GM12878 (cell line): Measurements from ENCODE around the gene TMTC1. TPM values are rescaled to one million over a fixed set of nuclear protein-coding genes. Genes with fewer than 3 reads are reported as not detected.

Experiments
- ATAC-seq: fragments of 200-7000 bp; cut with Tn5 transposase; 3 replicates; pipeline ENCODE4 v1.9.1; 2020; ENCODE audit warnings: mild to moderate bottlenecking, moderate library complexity
- BruUV-seq: library from RNA; stranded (reverse); fragments of 400-500 nt; replicated peaks from 2 replicates; lab custom pipeline; 2021; lab: Mats Ljungman, UMichigan
- CTCF ChIA-PET: fragments of 300-600 bp; sonication (Branson Sonifier 250); formaldehyde crosslinking; extraction: SDS; loops from one replicate; lab custom pipeline; 2021; ENCODE audit warnings: inconsistent platforms; lab: Yijun Ruan, JAX
- POLR2A ChIA-PET: fragments of 350-600 bp; formaldehyde crosslinking; extraction: SDS; loops from one replicate; lab custom pipeline; 2021; ENCODE audit warnings: inconsistent platforms; lab: Charles Lee
- RAD21 ChIA-PET: fragments of 300-600 bp; sonication (Branson Sonifier 250); formaldehyde crosslinking; loops from one replicate; lab custom pipeline; 2023; ENCODE audit warnings: antibody characterized with exemption; ENCODE audit not compliant: unreplicated experiment; lab: Charles Lee
- SMC1A ChIA-PET: fragments of 300-600 bp; sonication (Branson Sonifier 250); formaldehyde crosslinking; loops from one replicate; lab custom pipeline; 2023; ENCODE audit not compliant: unreplicated experiment, uncharacterized antibody; lab: Charles Lee
- DNase-seq: peaks from one replicate; pipeline ENCODE4 v3.0.0-alpha.2; 2011; ENCODE audit warnings: low read depth, low spot score
- FAIRE-seq: peaks from 3 replicates; lab custom pipeline; 2011; peaks lifted over from hg19 to GRCh38; lab: Jason Lieb, UNC
- H2AFZ ChIP-seq: 2 replicates; pipeline ENCODE4 v1.6.0; 2011; ENCODE audit warnings: low read depth, low read length, control low read depth; ENCODE audit not compliant: control insufficient read depth
- H3K27ac ChIP-seq: 2 replicates; pipeline ENCODE4 v1.5.1; 2011; ENCODE audit warnings: control low read depth; ENCODE audit not compliant: control insufficient read depth, insufficient read depth
- H3K27me3 ChIP-seq, 2 experiments: replicated peaks in 1 of 2; 2 replicates each; pipeline versions ENCODE4 v1.6.0 to v1.6.1; 2011; ENCODE audit warnings: low read length in 1 of 2; ENCODE audit not compliant: control insufficient read depth in 2 of 2, insufficient read depth in 2 of 2
- H3K36me3 ChIP-seq, 2 experiments: 2 replicates each; pipeline ENCODE4 v1.5.1; 2011; ENCODE audit warnings: low read length in 1 of 2; ENCODE audit not compliant: control insufficient read depth in 2 of 2, insufficient read depth in 2 of 2
- H3K4me1 ChIP-seq: 2 replicates; pipeline ENCODE4 v1.6.1; 2011; ENCODE audit warnings: mild to moderate bottlenecking, low read length, moderate library complexity, mixed read lengths; ENCODE audit not compliant: control insufficient read depth, insufficient read depth
- H3K4me2 ChIP-seq: 2 replicates; pipeline ENCODE4 v1.6.0; 2011; ENCODE audit warnings: control low read depth; ENCODE audit not compliant: control insufficient read depth, insufficient read depth
- H3K4me3 ChIP-seq: fragments of 200-600 bp; sonication (generic); 2 replicates; pipeline ENCODE4 v1.5.1; 2016
- H3K79me2 ChIP-seq: 2 replicates; pipeline ENCODE4 v1.6.0; 2011; ENCODE audit warnings: low read length; ENCODE audit not compliant: control insufficient read depth, insufficient read depth
- H3K9ac ChIP-seq: 2 replicates; pipeline ENCODE4 v1.8.0; 2011; ENCODE audit warnings: low read length, control low read depth, mixed read lengths; ENCODE audit not compliant: control insufficient read depth, insufficient read depth
- H3K9me3 ChIP-seq: replicated peaks from 3 replicates; pipeline ENCODE4 v1.5.1; 2011; ENCODE audit warnings: mild to moderate bottlenecking, low read length; ENCODE audit not compliant: control insufficient read depth, insufficient read depth
- H4K20me1 ChIP-seq: 2 replicates; pipeline ENCODE4 v1.6.0; 2011; ENCODE audit not compliant: control insufficient read depth, insufficient read depth
- CHD2 ChIP-seq: IDR thresholded peaks from 2 replicates; pipeline ENCODE4 v1.6.1; 2011; ENCODE audit warnings: low read depth, low read length, improper control_type of control experiment, borderline replicate concordance
- CREB1 ChIP-seq: IDR thresholded peaks from 2 replicates; pipeline ENCODE4 v1.6.1; 2012; ENCODE audit warnings: low read depth, mild to moderate bottlenecking, inconsistent platforms
- NFYB ChIP-seq: IDR thresholded peaks from 2 replicates; pipeline ENCODE4 v1.6.1; 2011; ENCODE audit warnings: low read depth, mild to moderate bottlenecking, low read length, improper control_type of control experiment, moderate library complexity; ENCODE audit not compliant: insufficient read depth
- NR2C2 ChIP-seq: IDR thresholded peaks from 2 replicates; pipeline ENCODE4 v1.6.1; 2011; ENCODE audit warnings: borderline replicate concordance, low read depth; ENCODE audit not compliant: control insufficient read depth, insufficient read length
- PAX5 ChIP-seq: IDR thresholded peaks from 2 replicates; pipeline ENCODE4 v1.6.1; 2011; ENCODE audit warnings: low read depth, low read length, borderline replicate concordance
- TAF1 ChIP-seq: IDR thresholded peaks from 2 replicates; pipeline ENCODE4 v1.6.1; 2011; ENCODE audit warnings: mild to moderate bottlenecking, low read depth, low read length, borderline replicate concordance
- TARDBP ChIP-seq: IDR thresholded peaks from 2 replicates; pipeline ENCODE4 v1.6.1; 2016; ENCODE audit warnings: borderline replicate concordance
- WRNIP1 ChIP-seq: IDR thresholded peaks from 2 replicates; pipeline ENCODE4 v1.6.1; 2011; ENCODE audit warnings: low read depth, low read length, improper control_type of control experiment, borderline replicate concordance
- ZBTB33 ChIP-seq: fragments of 450-650 bp; IDR thresholded peaks from 2 replicates; pipeline ENCODE4 v1.6.1; 2017; ENCODE audit warnings: mild to moderate bottlenecking
- WGBS: methylation state at CpG from one replicate; pipeline ENCODE4 v1.1.6; 2016; ENCODE audit warnings: low lambda C conversion rate; ENCODE audit not compliant: insufficient replicate concordance, insufficient coverage; ENCODE audit errors: missing lambda C conversion rate; 5-methylcytosine and 5-hydroxymethylcytosine counted together
- in situ Hi-C: fragments of 300-500 bp; cut with MboI; formaldehyde crosslinking; loops from 9 replicates; pipeline ENCODE4 v1.14.3; 2018; ENCODE audit warnings: mixed read lengths
- intact Hi-C: fragments of 100-400 bp; cut with micrococcal nuclease; formaldehyde crosslinking; loops from one replicate; pipeline ENCODE4 v1.14.2; 2022; ENCODE audit not compliant: unreplicated experiment
- polyA plus RNA-seq, 11 experiments: library from polyadenylated mRNA; depleted of rRNA in 4 of 11; unstranded in 6 of 11; stranded (reverse) in 5 of 11; fragments of >200 nt; fragmentation: Nextera tagmentation in 4 of 11; fragmentation: Illumina TruSeq in 1 of 11; extraction: Ambion mirVana in 4 of 11; extraction: Trizol in 1 of 11; gene quantifications; 1 replicate in 1 of 11; 2 replicates in 10 of 11; pipeline versions ENCODE4 v1.2.1 to v1.2.3, GENCODE V29; 2011 to 2016; ENCODE audit warnings: inconsistent platforms in 2 of 11, missing spikeins in 2 of 11, low read depth in 1 of 11
- total RNA-seq, 4 experiments: library from RNA; depleted of rRNA in 3 of 4; stranded (reverse); fragments of >200 nt in 3 of 4; fragmentation: Illumina TruSeq in 1 of 4; extraction: Trizol in 1 of 4; gene quantifications; 2 replicates each; pipeline versions ENCODE4 v1.2.1 to v1.2.3, GENCODE V29; 2013 to 2021
- TF ChIP-seq, protein P1 (sequence below): fragments of 450-650 bp; IDR thresholded peaks from 2 replicates; pipeline ENCODE4 v1.6.1; 2016; ENCODE audit warnings: mild to moderate bottlenecking
- TF ChIP-seq, protein P2 (sequence below): IDR thresholded peaks from 2 replicates; pipeline ENCODE4 v1.6.1; 2011; ENCODE audit warnings: low read depth, low read length, improper control_type of control experiment, borderline replicate concordance

Gene TMTC1
- total and polyA plus RNA-seq, 10 of the 15 experiments (the other 5 are each of a cell fraction or from before 2014, with no cell fraction given) = 0.10 to 20.9 (median 0.57) TPM

DNA sequence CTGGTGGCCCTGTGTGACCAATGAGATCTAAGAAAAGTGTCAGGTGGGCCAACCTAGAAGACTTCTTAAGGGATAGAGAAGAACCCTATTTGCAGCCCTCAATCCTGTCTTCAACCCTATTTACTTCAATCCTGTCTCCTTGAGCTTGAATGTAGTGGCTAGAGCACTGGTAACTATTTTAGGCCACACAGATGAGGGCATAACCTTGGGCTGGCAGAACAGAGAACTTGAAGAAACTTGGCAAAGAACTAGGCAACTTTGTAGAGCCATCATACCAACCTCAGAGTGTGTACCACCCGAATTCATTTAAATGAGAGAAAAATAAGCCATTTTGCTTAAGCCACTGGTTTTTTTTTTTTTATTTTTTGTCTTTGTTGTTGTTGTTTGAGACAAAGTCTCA, 94.8 kb downstream of the TMTC1 start:
- 43% methylated on average over 1 of the region's 1 CpG for WGBS
- FAIRE-seq = no peak

More for the DNA sequence above, 94.8 kb downstream of the TMTC1 start:
- TF ChIP-seq CREB1 = no peak
- TF ChIP-seq TARDBP = no peak
- TF ChIP-seq, protein P1, sequence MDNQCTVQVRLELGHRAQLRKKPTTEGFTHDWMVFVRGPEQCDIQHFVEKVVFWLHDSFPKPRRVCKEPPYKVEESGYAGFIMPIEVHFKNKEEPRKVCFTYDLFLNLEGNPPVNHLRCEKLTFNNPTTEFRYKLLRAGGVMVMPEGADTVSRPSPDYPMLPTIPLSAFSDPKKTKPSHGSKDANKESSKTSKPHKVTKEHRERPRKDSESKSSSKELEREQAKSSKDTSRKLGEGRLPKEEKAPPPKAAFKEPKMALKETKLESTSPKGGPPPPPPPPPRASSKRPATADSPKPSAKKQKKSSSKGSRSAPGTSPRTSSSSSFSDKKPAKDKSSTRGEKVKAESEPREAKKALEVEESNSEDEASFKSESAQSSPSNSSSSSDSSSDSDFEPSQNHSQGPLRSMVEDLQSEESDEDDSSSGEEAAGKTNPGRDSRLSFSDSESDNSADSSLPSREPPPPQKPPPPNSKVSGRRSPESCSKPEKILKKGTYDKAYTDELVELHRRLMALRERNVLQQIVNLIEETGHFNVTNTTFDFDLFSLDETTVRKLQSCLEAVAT = no peak
- no peak for TF ChIP-seq ZBTB33
- TF ChIP-seq TAF1 = no peak
- no peak for TF ChIP-seq WRNIP1
- TF ChIP-seq PAX5 = no peak
- no peak for TF ChIP-seq NR2C2
- no peak for TF ChIP-seq CHD2
- TF ChIP-seq NFYB = no peak
- TF ChIP-seq, protein P2, sequence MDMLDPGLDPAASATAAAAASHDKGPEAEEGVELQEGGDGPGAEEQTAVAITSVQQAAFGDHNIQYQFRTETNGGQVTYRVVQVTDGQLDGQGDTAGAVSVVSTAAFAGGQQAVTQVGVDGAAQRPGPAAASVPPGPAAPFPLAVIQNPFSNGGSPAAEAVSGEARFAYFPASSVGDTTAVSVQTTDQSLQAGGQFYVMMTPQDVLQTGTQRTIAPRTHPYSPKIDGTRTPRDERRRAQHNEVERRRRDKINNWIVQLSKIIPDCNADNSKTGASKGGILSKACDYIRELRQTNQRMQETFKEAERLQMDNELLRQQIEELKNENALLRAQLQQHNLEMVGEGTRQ = no peak
- Histone ChIP-seq H3K9ac (no peak overlapping the region), H3K4me1 (no peaks in the 10 kb centered on the region), H2AFZ (no peak overlapping the region), H3K9me3 (no peaks in the 10 kb centered on the region), H3K79me2 (no peaks in the 10 kb centered on the region), H3K4me3 (no peak overlapping the region), H3K27ac (no peak overlapping the region), H4K20me1 (no peaks in the 10 kb centered on the region), H3K36me3 (no peaks in the 10 kb centered on the region), H3K27me3 (no peaks in the 10 kb centered on the region), H3K4me2 (no peak overlapping the region)
- no peak for DNase-seq
- intact Hi-C loops (no loop called here), in situ Hi-C loops (no loop called here)
- ATAC-seq = no peak
- ChIA-PET POLR2A (interaction anchor here (0.8 to 1.2 kb wide), 2 partner anchors 12 to 34 kb away, joined by 5 read pairs; no protein-coding TSS in a partner anchor), RAD21 (interaction anchor here (1.4 kb wide), 1 partner anchor 13 kb away, joined by 3 read pairs; no protein-coding TSS in a partner anchor), SMC1A (interaction anchor here (0.8 to 1.5 kb wide), 6 partner anchors 9 to 132 kb away, joined by 3 to 5 read pairs (median 4); no protein-coding TSS in a partner anchor), CTCF (no interaction called here)
- BruUV-seq = no TSS peak
